Stomach (tissue), 9 donors: ENCODE data around the gene ABCB10. TPM values are rescaled to one million over a fixed set of nuclear protein-coding genes. Genes with fewer than 3 reads are reported as not detected.

Source experiments
- DNase-seq, 2 donors: peaks; one replicate each; pipeline versions ENCODE4 v3.0.0 to v3.0.0-alpha.2; 2013 to 2019
- H3K27ac ChIP-seq, 5 donors: fragments of 200-600 bp in 4 of 5; sonication (generic) in 4 of 5; one replicate each; pipeline ENCODE4 v1.5.1; 2013 to 2019; ENCODE audit warnings: mild to moderate bottlenecking in 1 of 5, moderate library complexity in 1 of 5
- H3K27me3 ChIP-seq, 3 donors: fragments of 200-600 bp; sonication (generic); one replicate each; pipeline ENCODE4 v1.5.1; 2017 to 2019; ENCODE audit warnings: mixed run types in 1 of 3
- H3K36me3 ChIP-seq, 4 donors: fragments of 200-600 bp; sonication (generic); 1 replicate in 3 of 4; 2 replicates in 1 of 4; pipeline ENCODE4 v1.5.1; 2016 to 2019
- H3K4me1 ChIP-seq, 4 donors: fragments of 200-600 bp; sonication (generic); one replicate each; pipeline ENCODE4 v1.5.1; 2016 to 2019
- H3K4me3 ChIP-seq, 4 donors: fragments of 200-600 bp; sonication (generic) in 3 of 4; one replicate each; pipeline ENCODE4 v1.5.1; 2016 to 2019; ENCODE audit warnings: mild to moderate bottlenecking in 1 of 4
- H3K9me3 ChIP-seq, 4 donors: fragments of 200-600 bp; sonication (generic); one replicate each; pipeline ENCODE4 v1.5.1; 2016 to 2019
- CTCF ChIP-seq, 7 experiments: fragments of 450-650 bp in 4 of 7; fragments of 200-600 bp in 3 of 7; sonication (generic) in 3 of 7; IDR thresholded peaks; one replicate each; pipeline ENCODE4 v1.5.1; 2016 to 2019; ENCODE audit warnings: antibody characterized with exemption in 7 of 7, control low read depth in 2 of 7, mild to moderate bottlenecking in 1 of 7
- EP300 ChIP-seq: sonication (generic); formaldehyde crosslinking; IDR thresholded peaks from one replicate; pipeline ENCODE4 v1.6.1; 2017; ENCODE audit warnings: antibody characterized with exemption
- POLR2A ChIP-seq, 4 donors: fragments of 450-650 bp; IDR thresholded peaks; one replicate each; pipeline ENCODE4 v1.6.1; 2016; ENCODE audit warnings: antibody characterized with exemption in 4 of 4, control low read depth in 2 of 4, mild to moderate bottlenecking in 1 of 4, moderate library complexity in 1 of 4
- POLR2AphosphoS5 ChIP-seq, 3 donors: sonication (generic); formaldehyde crosslinking; IDR thresholded peaks; one replicate each; pipeline ENCODE4 v1.6.1; 2016; ENCODE audit warnings: antibody characterized with exemption in 3 of 3
- WGBS, 5 donors: extraction: QIAGEN DNeasy Blood & Tissue Kit in 3 of 5; methylation state at CpG; one replicate each; pipeline versions ENCODE4 v1.1.5 to v1.1.7; 2013 to 2018; 5-methylcytosine and 5-hydroxymethylcytosine counted together
- intact Hi-C: fragments of 100-400 bp; cut with DNase I; formaldehyde crosslinking; loops from one replicate; pipeline ENCODE4 v1.15.1; 2023; ENCODE audit warnings: low total_unique reads
- polyA plus RNA-seq, 3 donors: library from polyadenylated mRNA; stranded (reverse); fragments of 200-250 nt; gene quantifications; one replicate each; pipeline ENCODE4 v1.2.3, GENCODE V29; 2013
- total RNA-seq, 5 donors: library from RNA; depleted of rRNA; stranded (reverse); fragments of >200 nt; gene quantifications; one replicate each; pipeline versions ENCODE4 v1.1.0 to v1.2.3, GENCODE V29; 2014 to 2016
- donor health status: healthy with polysubstance abuse.
- donor health status: Bipolar disorder and iron deficiency.
- donor health status: healthy.

The ABCB10 gene
- total and polyA plus RNA-seq, 8 donors, result 2.7 to 24.2 (median 9.5) TPM

GRCh38 chr1:229531326-229531725 lies 27.2 kb downstream of the ABCB10 start:
- DNase-seq, result no peak
- H3K36me3 ChIP-seq, result peaks cover 37 to 93% (median 90%) of the 10 kb centered on the region in 4 donors
- no peaks in the 10 kb centered on the region for H3K27me3 ChIP-seq
- H3K4me3 ChIP-seq, result no peak overlapping the region
- TF ChIP-seq POLR2A (IDR thresholded peaks at IDR 0.05) (no peak), CTCF (IDR thresholded peaks at IDR 0.05) (no peak), POLR2AphosphoS5 (IDR thresholded peaks at IDR 0.05) (no peak), EP300 (no peak)
- H3K27ac ChIP-seq, result no peak overlapping the region
- intact Hi-C loops, result no loop called here
- H3K4me1 ChIP-seq, result no peaks in the 10 kb centered on the region
- no peaks in the 10 kb centered on the region for H3K9me3 ChIP-seq
- 93 to 98% (median 96%) methylated on average over 6 of the region's 6 CpGs for WGBS, 5 donors

GRCh38 chr1:229529639-229530038 lies 28.9 kb downstream of the ABCB10 start:
- no peaks in the 10 kb centered on the region for H3K27me3 ChIP-seq
- TF ChIP-seq POLR2AphosphoS5 (IDR thresholded peaks at IDR 0.05), result no peak
- TF ChIP-seq EP300, result no peak
- no peak for TF ChIP-seq CTCF (IDR thresholded peaks at IDR 0.05)
- WGBS, 5 donors, result 91 to 96% (median 93%) methylated on average over 7 of the region's 7 CpGs
- no peak overlapping the region for H3K27ac ChIP-seq
- no peak overlapping the region for H3K4me3 ChIP-seq
- intact Hi-C loops, result no loop called here
- H3K4me1 ChIP-seq, result no peaks in the 10 kb centered on the region
- no peaks in the 10 kb centered on the region for H3K9me3 ChIP-seq
- DNase-seq, result no peak
- peaks cover 41 to 96% (median 93%) of the 10 kb centered on the region in 4 donors for H3K36me3 ChIP-seq

- Histone ChIP-seq H3K4me1 (no peaks in the 10 kb centered on the region), H3K36me3 (peaks cover 33 to 99% (median 93%) of the 10 kb centered on the region in 4 donors), H3K9me3 (no peaks in the 10 kb centered on the region), H3K4me3 (no peak overlapping the region), H3K27me3 (no peaks in the 10 kb centered on the region), H3K27ac (no peak overlapping the region)
- no peak for DNase-seq
- no peak for TF ChIP-seq POLR2AphosphoS5 (IDR thresholded peaks at IDR 0.05)
- no peak for TF ChIP-seq EP300
- no peak for TF ChIP-seq POLR2A (IDR thresholded peaks at IDR 0.05)
- no peak for TF ChIP-seq CTCF (IDR thresholded peaks at IDR 0.05)
- intact Hi-C loops, result no loop called here
- 91 to 100% (median 96%) methylated on average over 1 of the region's 1 CpG for WGBS, 5 donors
These were observed 31.8 kb downstream of the ABCB10 start for GRCh38 chr1:229526695-229527094.

GRCh38 chr1:229523052-229523451 lies 35.5 kb downstream of the ABCB10 start:
- intact Hi-C loops, result no loop called here
- WGBS, 5 donors, result 65 to 100% (median 76%) methylated on average over 1 of the region's 1 CpG
- Histone ChIP-seq H3K4me3 (no peak overlapping the region), H3K4me1 (no peaks in the 10 kb centered on the region), H3K36me3 (peaks cover 13 to 97% (median 87%) of the 10 kb centered on the region in 4 donors), H3K27ac (no peak overlapping the region), H3K9me3 (no peaks in the 10 kb centered on the region), H3K27me3 (no peaks in the 10 kb centered on the region)
- DNase-seq, result no peak
- TF ChIP-seq POLR2AphosphoS5 (IDR thresholded peaks at IDR 0.05) (no peak), EP300 (no peak), POLR2A (IDR thresholded peaks at IDR 0.05) (no peak), CTCF (IDR thresholded peaks at IDR 0.05) (no peak)
